HG02852 (cell line): ENCODE measurements around the gene ST7.

Source experiments
- ATAC-seq: cut with Tn5 transposase; IDR thresholded peaks from one replicate; pipeline ENCODE4 v1.9.1; 2021; ENCODE audit warnings: mild to moderate bottlenecking, moderate library complexity; ENCODE audit not compliant: unreplicated experiment

ST7 gene

GRCh38 chr7:117087639-117088396 is 134.5 kb downstream of the ST7 start:
- ATAC-seq, result no peak

DNA sequence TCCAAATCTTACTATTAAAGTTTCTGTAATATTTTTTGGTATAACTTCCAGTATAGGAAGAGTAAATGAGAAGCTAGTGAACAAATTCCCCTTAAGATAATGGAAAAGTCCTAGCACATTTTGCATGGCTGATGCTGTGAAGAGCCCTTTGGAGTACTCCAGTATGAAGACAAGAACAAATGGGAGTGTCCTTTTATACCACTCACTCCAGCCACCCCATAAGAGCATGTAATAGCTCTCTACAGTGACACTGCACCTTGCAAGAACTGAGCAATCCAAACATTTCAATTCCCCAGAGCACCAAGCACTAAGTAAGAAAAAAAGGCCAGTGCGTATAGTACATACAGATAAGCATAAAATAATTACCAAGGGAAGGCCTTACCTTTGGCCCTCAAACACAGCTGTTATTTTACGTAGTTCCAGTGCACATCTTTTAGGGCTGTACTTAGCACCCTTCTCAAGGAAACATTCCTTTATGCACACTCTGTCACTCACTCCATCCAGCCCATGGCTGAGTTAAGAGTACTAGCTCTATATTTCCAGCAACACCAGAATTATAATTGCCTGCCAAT is 135.4 kb downstream of the ST7 start:
- ATAC-seq, result no peak

DNA sequence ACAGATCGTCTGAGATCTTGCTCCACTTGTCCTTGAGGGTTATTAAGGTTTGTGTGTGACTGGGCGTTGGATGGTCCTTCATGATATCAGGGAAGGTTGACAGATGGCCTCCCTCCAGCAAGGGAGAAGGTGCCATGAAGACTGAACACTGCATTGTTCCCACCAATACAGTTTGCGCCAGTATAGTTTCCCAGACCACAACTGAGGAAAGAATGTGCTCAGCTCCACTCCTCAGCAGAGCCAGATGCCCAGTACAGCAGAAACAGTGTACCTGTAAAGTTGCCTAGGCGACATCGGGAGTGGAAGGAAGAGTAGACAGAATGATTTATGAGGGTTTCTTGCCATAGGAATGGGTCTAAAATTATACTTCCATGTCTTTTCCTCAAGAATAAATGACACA is 137.5 kb downstream of the ST7 start:
- no peak for ATAC-seq

GRCh38 chr7:117091721-117092120 is 138.4 kb downstream of the ST7 start:
- no peak for ATAC-seq

- ATAC-seq, result no peak
These were observed 139.5 kb downstream of the ST7 start for GRCh38 chr7:117092785-117093184.

DNA sequence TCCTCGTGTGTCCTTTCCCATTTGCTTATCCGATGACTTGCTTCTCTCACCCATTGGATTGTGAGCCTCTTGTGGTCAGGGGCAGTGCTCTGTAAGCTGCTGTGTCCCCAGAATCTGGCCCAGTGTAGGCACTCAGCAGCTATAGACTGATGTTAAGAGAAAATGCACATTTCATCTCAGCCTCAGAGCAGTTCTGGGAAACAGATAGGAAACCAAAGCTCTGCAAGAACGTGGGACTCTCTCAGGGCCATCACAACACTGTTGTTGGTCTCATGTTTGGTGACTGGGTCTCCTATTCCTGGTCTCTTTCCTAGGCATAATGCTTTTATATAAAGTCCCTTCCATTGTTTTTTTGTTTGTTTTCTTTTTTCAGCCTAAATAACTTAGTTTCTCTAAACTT is 141.2 kb downstream of the ST7 start:
- ATAC-seq, result no peak

- no peak for ATAC-seq
These were observed 141.8 kb downstream of the ST7 start for GRCh38 chr7:117095055-117095454.

DNA sequence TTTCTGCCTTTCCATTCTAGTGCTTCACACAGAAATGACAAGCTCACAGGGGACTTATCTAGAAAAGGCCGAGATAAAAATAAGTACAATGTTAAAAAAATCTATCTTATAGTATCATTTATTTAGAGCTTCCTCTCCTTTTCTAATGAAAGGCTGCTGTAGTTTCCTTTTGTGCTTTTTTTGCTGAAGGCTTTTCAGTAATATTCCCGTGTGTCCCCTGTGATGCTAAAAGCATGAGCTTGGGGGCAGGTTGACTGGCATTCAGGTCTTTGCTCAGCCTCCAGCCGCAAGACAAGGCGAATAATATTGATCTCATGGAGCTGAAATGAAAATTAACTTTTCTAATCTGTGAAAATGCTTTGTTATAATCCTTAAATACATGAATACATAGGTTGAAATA is 143.0 kb downstream of the ST7 start:
- ATAC-seq, result no peak

DNA sequence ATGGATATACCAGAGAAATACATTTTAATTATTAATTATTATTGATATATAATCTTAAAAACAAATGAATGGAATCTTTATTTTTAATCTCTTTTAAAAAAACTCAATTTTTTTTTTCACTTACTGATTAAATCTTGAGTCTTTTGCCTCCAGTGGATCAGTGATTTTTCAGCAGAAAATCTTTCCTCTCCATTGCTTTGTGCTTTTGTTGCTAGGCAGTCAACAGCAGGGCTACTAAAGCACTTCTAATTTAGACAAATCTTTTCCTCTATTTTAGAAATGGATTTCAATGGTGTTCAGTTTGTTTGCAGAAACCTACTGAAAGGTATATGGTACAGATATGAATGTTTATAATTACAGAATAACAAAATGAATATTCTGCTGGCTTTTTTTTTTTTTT is 143.6 kb downstream of the ST7 start:
- no peak for ATAC-seq

DNA sequence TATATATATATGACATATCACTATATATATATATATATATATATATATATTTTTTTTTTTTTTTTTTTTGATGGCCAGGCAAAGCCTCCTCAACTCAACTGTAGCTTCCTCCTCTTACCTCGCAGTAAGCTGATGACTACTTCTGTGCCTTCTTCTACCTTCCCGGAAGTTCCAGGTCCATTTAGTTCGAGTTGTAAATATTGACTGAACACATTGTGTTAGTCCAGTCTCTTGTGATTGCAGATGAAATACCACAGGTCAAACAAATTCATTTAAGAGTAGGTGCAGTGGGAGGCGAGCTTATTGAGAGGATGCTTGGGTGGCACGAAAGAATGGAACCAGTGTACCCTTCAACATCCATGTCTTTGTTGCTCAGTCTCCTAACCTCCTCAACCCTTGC is 144.6 kb downstream of the ST7 start:
- ATAC-seq, result no peak

- ATAC-seq, result no peak
These were observed 145.2 kb downstream of the ST7 start for GRCh38 chr7:117098457-117098856.

GRCh38 chr7:117101026-117101425 is 147.7 kb downstream of the ST7 start:
- no peak for ATAC-seq

GRCh38 chr7:117110480-117111315 is 157.4 kb downstream of the ST7 start:
- peak; percentile 97 for ATAC-seq

GRCh38 chr7:117111535-117111934 is 158.2 kb downstream of the ST7 start:
- no peak for ATAC-seq

DNA sequence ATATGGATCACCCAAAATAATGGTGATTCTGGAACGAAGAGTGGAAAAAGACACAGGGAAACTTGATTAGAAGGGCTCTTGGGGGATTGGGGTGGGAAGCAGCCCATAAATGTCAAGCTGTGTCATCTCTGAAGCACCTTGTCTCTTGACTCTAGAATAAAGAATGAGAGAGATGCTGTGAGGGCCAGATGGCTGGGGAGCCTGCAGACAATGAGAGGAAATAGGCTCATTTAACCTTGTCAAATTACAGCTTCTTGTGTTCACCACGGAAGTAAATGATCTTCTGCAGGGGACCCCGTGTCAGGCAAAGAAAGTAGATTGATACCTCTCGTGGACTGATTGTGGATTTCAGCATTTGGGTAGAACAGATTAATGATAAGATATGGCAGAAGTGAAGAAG is 159.3 kb downstream of the ST7 start:
- ATAC-seq, result no peak

DNA sequence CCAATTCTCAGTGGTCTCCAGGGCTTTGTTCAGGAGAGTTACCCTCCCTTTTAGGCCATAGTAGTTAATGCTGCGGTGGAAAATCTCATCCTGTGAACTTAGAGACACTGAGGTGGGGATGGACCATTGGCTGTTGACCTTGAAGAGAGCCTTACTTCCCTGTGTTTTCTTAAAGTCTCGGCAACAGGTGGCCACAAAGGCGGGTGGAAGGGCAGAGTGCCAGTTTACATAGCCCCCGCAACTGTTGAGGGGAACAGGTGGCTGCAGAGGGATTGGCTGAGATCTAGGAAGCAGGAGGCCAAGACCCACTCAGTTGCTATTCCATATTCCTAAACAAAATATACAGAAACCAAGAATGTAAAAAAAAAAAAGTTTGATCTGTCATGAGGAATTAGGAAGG is 160.6 kb downstream of the ST7 start:
- no peak for ATAC-seq

GRCh38 chr7:117114272-117114671 is 161.0 kb downstream of the ST7 start:
- no peak for ATAC-seq

DNA sequence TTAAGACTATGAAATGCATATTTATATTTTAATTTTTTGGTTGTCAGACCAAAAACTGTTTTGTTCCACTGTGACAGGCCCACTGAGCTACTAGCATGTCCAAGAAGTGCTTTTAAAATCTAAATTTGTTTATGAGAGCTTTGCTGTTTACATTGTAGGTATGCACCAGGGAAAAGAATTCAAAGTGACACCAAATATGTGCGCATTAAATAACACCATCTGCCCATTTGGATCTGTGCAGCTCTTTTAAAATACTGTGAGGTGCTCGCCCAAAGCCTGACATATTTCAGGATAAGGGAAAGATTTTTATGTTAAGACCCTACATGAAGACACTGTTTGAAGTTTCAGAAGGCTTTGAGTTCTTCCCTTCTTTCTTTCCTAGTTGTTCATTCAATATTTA is 162.9 kb downstream of the ST7 start:
- ATAC-seq, result no peak

DNA sequence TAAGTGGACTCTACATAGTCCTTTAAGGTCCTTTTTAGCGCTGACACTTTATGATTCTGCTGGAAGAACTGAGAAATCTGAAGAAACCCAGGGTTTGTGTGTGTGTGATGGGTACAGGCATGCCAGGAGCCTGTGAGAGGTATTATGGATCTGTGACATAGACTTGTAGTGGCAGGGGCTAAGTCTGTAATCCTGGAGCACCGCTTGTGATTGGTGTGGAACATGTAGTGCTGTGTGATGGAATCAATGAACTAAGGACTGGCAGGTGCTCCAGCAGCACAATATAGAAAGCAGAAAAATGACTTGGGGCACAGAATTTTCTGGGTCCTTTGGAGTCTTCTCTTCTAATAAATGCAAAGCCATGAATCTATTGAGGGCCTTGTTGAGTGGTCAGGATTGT is 163.9 kb downstream of the ST7 start:
- no peak for ATAC-seq

DNA sequence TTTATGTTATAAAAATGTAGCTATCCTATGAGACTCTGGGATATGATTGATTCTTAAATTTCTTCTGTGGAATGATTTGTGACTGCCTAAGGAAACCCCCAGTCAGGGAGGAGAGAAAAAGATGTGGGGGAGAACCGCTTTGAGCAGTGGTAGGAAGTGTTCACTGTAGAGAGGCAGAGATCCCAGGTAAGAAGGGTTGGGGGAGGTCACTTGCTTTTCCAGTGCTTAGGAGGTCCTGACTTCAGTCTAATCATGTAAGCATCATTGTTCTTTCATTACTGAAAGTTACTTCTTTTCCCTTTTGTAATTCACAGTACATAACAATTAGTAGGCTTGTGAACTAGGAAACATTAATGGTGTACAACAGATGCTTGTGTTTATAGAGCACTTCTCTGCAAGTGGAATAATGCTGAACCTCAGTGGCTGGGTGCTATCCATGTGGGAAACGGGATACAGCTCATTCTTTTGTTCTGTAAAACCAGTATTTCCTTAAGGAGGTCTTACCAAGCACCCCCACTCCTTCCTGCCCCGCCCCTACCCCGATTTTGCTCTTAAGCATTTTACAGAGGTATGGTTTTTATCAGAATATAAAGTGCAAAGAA is 165.4 kb downstream of the ST7 start:
- ATAC-seq, result no peak

DNA sequence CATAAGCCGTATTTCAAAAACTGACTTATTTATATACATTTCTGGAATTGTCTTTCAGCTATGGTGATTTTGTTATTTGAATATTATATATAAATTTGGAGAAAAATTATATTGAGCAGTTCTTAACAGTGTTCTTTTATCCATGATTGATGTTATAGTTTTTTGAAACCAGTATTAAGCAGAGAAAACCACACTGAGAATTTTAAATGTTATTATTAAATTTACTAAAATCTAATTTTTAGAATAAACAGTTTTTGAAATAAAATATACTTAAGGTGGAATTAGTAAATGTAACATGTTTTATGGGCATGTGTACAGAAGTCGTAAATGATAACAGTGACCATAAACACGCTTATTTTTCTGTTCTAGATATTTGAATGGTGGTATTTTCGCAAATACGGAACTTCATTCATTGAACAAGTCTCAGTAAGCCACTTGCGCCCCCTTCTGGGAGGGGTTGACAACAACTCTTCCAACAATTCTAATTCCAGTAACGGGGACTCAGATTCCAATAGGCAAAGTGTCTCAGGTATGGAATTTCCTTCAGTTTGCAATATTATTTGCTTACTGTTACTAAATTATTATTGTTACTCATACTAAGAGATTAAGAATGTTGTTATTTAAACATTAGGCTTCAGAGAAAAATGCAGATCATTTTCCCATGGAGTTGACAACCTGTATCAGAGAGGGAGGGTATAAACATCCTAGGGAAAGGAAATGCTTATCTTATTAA is 166.1 kb downstream of the ST7 start:
- ATAC-seq, result no peak
